Ovary (tissue), 3 donors: ENCODE results near the gene ANGPT4.

Experiments
- EP300 ChIP-seq: sonication (generic); formaldehyde crosslinking; IDR thresholded peaks from one replicate; pipeline ENCODE4 v1.6.1; 2017; ENCODE audit warnings: antibody characterized with exemption
- POLR2A ChIP-seq: fragments of 450-650 bp; IDR thresholded peaks from one replicate; pipeline ENCODE4 v1.6.1; 2017; ENCODE audit warnings: antibody characterized with exemption, mild to moderate bottlenecking, moderate library complexity
- TF ChIP-seq, protein P1 (sequence below), 3 donors: fragments of 450-650 bp in 2 of 3; fragments of 200-600 bp in 1 of 3; IDR thresholded peaks; one replicate each; pipeline versions ENCODE4 v1.5.1 to v1.8.0; 2016 to 2022; ENCODE audit warnings: antibody characterized with exemption in 3 of 3, mild to moderate bottlenecking in 1 of 3
- donor health status: DM: no; HTN: no; CAD: no.

DNA sequence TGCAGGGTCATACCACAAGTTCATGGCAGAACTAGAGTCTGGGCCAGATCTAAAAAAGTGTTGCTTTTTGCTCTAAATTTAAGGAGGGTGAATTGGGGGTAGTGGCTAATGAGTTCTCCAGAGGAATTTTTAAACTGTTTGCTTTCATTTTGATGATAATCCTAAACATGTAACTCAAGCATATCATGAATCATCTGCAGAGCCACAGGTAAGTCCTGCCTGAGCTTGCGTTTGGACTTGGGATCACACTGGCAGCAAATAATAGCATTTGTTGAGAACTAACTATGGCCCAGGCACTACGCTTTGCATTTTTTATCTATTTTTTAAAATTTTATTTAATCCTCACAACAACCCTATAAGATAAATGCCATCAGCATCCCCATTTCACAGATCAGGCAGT lies 55.2 kb downstream of the ANGPT4 start:
- TF ChIP-seq, protein P1, sequence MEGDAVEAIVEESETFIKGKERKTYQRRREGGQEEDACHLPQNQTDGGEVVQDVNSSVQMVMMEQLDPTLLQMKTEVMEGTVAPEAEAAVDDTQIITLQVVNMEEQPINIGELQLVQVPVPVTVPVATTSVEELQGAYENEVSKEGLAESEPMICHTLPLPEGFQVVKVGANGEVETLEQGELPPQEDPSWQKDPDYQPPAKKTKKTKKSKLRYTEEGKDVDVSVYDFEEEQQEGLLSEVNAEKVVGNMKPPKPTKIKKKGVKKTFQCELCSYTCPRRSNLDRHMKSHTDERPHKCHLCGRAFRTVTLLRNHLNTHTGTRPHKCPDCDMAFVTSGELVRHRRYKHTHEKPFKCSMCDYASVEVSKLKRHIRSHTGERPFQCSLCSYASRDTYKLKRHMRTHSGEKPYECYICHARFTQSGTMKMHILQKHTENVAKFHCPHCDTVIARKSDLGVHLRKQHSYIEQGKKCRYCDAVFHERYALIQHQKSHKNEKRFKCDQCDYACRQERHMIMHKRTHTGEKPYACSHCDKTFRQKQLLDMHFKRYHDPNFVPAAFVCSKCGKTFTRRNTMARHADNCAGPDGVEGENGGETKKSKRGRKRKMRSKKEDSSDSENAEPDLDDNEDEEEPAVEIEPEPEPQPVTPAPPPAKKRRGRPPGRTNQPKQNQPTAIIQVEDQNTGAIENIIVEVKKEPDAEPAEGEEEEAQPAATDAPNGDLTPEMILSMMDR (IDR thresholded peaks at IDR 0.05): no peak
- no peak for TF ChIP-seq EP300
- TF ChIP-seq POLR2A: no peak
